A549 (cell line): Measurements from ENCODE around the gene TACC3. TPM values are rescaled to one million over a fixed set of nuclear protein-coding genes. Genes with fewer than 3 reads are reported as not detected.

Source experiments
- ATAC-seq, 2 experiments: fragments of 200-7000 bp in 1 of 2; fragments of >200 bp in 1 of 2; cut with Nextera tagmentation in 1 of 2; cut with Tn5 transposase in 1 of 2; 3 replicates each; pipeline versions ENCODE4 v1.8.0 to v1.9.1; 2018 to 2020; ENCODE audit warnings: mild to moderate bottlenecking in 1 of 2, moderate library complexity in 1 of 2
- CTCF ChIA-PET: fragments of 300-600 bp; sonication (Branson Sonifier 250); formaldehyde crosslinking; extraction: SDS; loops from one replicate; lab custom pipeline; 2021; ENCODE audit warnings: antibody characterized with exemption, inconsistent platforms; lab: Yijun Ruan, JAX
- POLR2A ChIA-PET: fragments of 350-600 bp; formaldehyde crosslinking; extraction: SDS; loops from one replicate; lab custom pipeline; 2021; ENCODE audit warnings: antibody characterized with exemption, inconsistent platforms; lab: Yijun Ruan, JAX
- DNase-seq, 2 experiments: peaks; one replicate each; pipeline versions ENCODE4 v3.0.0 to v3.0.0-alpha.2; 2011 to 2016; ENCODE audit warnings: low read depth in 1 of 2, low spot score in 1 of 2
- FAIRE-seq: peaks from 2 replicates; lab custom pipeline; 2011; peaks lifted over from hg19 to GRCh38; lab: Jason Lieb, UNC
- H3K27ac ChIP-seq, 2 experiments: fragments of >200 bp; sonication (Bioruptor Twin); formaldehyde crosslinking; 3 replicates each; pipeline ENCODE4 v1.5.1; 2016 to 2017
- H3K4me1 ChIP-seq: fragments of >200 bp; sonication (Bioruptor Twin); formaldehyde crosslinking; 3 replicates; pipeline ENCODE4 v1.6.1; 2016
- H3K4me2 ChIP-seq: fragments of >200 bp; sonication (Bioruptor Twin); formaldehyde crosslinking; 3 replicates; pipeline ENCODE4 v1.6.1; 2016
- H3K4me3 ChIP-seq: fragments of >200 bp; sonication (Bioruptor Twin); formaldehyde crosslinking; 3 replicates; pipeline ENCODE4 v1.5.1; 2016
- H3K9me3 ChIP-seq: fragments of >200 bp; sonication (Bioruptor Twin); formaldehyde crosslinking; 3 replicates; pipeline ENCODE4 v1.6.1; 2016
- CHD2 ChIP-seq: fragments of 150-350 bp; IDR thresholded peaks from 2 replicates; pipeline ENCODE4 v1.6.1; 2014; ENCODE audit warnings: low read length; ENCODE audit not compliant: partially characterized antibody
- CTCF ChIP-seq: fragments of >200 bp; sonication (Bioruptor Twin); formaldehyde crosslinking; IDR thresholded peaks from 3 replicates; pipeline ENCODE4 v1.5.1; 2016
- E2F6 ChIP-seq: IDR thresholded peaks from 2 replicates; pipeline ENCODE4 v1.6.1; 2012; ENCODE audit warnings: low read depth, borderline replicate concordance
- EHF ChIP-seq: fragments of 250-450 bp; sonication (Bioruptor Pico); IDR thresholded peaks from 2 replicates; pipeline ENCODE4 v1.5.0; 2020; ENCODE audit warnings: mild to moderate bottlenecking
- EHMT2 ChIP-seq: fragments of 200-600 bp; sonication (generic); IDR thresholded peaks from 2 replicates; pipeline ENCODE4 v1.6.1; 2016; ENCODE audit warnings: antibody characterized with exemption, low read depth, mild to moderate bottlenecking, moderate library complexity
- ELK1 ChIP-seq: fragments of 150-350 bp; IDR thresholded peaks from 2 replicates; pipeline ENCODE4 v1.6.1; 2014; ENCODE audit warnings: low read depth, mild to moderate bottlenecking, low read length
- EP300 ChIP-seq, 2 experiments: fragments of >200 bp; sonication (Bioruptor Twin); formaldehyde crosslinking; IDR thresholded peaks; 2 replicates in 1 of 2; 3 replicates in 1 of 2; pipeline ENCODE4 v1.6.1; 2016 to 2017
- ESRRA ChIP-seq: fragments of 150-350 bp; IDR thresholded peaks from 2 replicates; pipeline ENCODE4 v1.6.1; 2014; ENCODE audit warnings: mild to moderate bottlenecking, low read length, borderline replicate concordance
- FOSB ChIP-seq: fragments of 250-450 bp; sonication (Bioruptor Pico); IDR thresholded peaks from 2 replicates; pipeline ENCODE4 v1.5.0; 2020; ENCODE audit warnings: mild to moderate bottlenecking, moderate library complexity
- FOSL2 ChIP-seq, 2 experiments: fragments of 450-650 bp in 1 of 2; fragments of >200 bp in 1 of 2; sonication (Bioruptor Twin) in 1 of 2; formaldehyde crosslinking; IDR thresholded peaks; 2 replicates each; pipeline versions ENCODE4 v1.5.0 to v1.6.1; 2016 to 2020; ENCODE audit warnings: mild to moderate bottlenecking in 1 of 2, moderate library complexity in 1 of 2
- FOXS1 ChIP-seq: fragments of 250-450 bp; sonication (Bioruptor Pico); IDR thresholded peaks from 2 replicates; pipeline ENCODE4 v1.5.0; 2020; ENCODE audit warnings: mild to moderate bottlenecking, moderate library complexity
- HEYL ChIP-seq: fragments of 250-450 bp; sonication (Bioruptor Pico); IDR thresholded peaks from 2 replicates; pipeline ENCODE4 v1.8.0; 2021; ENCODE audit warnings: mild to moderate bottlenecking, moderate library complexity
- HOXA7 ChIP-seq: fragments of 250-450 bp; sonication (Bioruptor Pico); IDR thresholded peaks from 2 replicates; pipeline ENCODE4 v1.5.0; 2020; ENCODE audit warnings: mild to moderate bottlenecking, moderate library complexity
- JUN ChIP-seq, 2 experiments: fragments of >200 bp; sonication (Bioruptor Twin); formaldehyde crosslinking; IDR thresholded peaks; 2 replicates in 1 of 2; 3 replicates in 1 of 2; pipeline ENCODE4 v1.6.1; 2016 to 2017
- MYC ChIP-seq: IDR thresholded peaks from 2 replicates; pipeline ENCODE4 v1.6.1; 2012; ENCODE audit warnings: mild to moderate bottlenecking, inconsistent platforms, low read length, improper control_type of control experiment, borderline replicate concordance
- NFE2L2 ChIP-seq: fragments of 150-350 bp; conservative IDR thresholded peaks from 2 replicates; pipeline ENCODE4 v1.6.1; 2014; ENCODE audit warnings: low read length
- NR3C1 ChIP-seq: fragments of >200 bp; sonication (Bioruptor Twin); formaldehyde crosslinking; IDR thresholded peaks from 3 replicates; pipeline ENCODE4 v1.6.1; 2017
- RARB ChIP-seq: fragments of 250-450 bp; sonication (Bioruptor Pico); IDR thresholded peaks from 2 replicates; pipeline ENCODE4 v1.8.0; 2021; ENCODE audit warnings: mild to moderate bottlenecking, moderate library complexity
- RCOR1 ChIP-seq: fragments of 150-350 bp; IDR thresholded peaks from 2 replicates; pipeline ENCODE4 v1.6.1; 2014; ENCODE audit warnings: antibody characterized with exemption, low read length, low read depth
- REST ChIP-seq: fragments of 200-600 bp; sonication (generic); IDR thresholded peaks from 2 replicates; pipeline ENCODE4 v1.6.1; 2016; ENCODE audit warnings: antibody characterized with exemption, mild to moderate bottlenecking, moderate library complexity
- SMC3 ChIP-seq: fragments of >200 bp; sonication (Bioruptor Twin); formaldehyde crosslinking; IDR thresholded peaks from 3 replicates; pipeline ENCODE4 v1.6.1; 2018; ENCODE audit warnings: inconsistent platforms
- TFCP2L1 ChIP-seq: fragments of 250-450 bp; sonication (Bioruptor Pico); IDR thresholded peaks from 2 replicates; pipeline ENCODE4 v1.5.0; 2021; ENCODE audit warnings: mild to moderate bottlenecking
- WGBS: methylation state at CpG from one replicate; pipeline ENCODE4 v1.1.6; 2017; ENCODE audit errors: missing lambda C conversion rate; 5-methylcytosine and 5-hydroxymethylcytosine counted together
- polyA plus RNA-seq, 4 experiments: library from polyadenylated mRNA; depleted of rRNA in 3 of 4; stranded (reverse); fragments of >200 nt; fragmentation: RNase III in 1 of 4; extraction: RNeasy Plus Mini Kit Qiagen cat#74134 plus additional on column Dnase treatment in 1 of 4; gene quantifications; 2 replicates in 3 of 4; 3 replicates in 1 of 4; pipeline ENCODE4 v1.2.3, GENCODE V29; 2011 to 2017
- TF ChIP-seq, protein P1 (sequence below): IDR thresholded peaks from 2 replicates; pipeline ENCODE4 v1.6.1; 2012

The TACC3 gene
- polyA plus RNA-seq, 2 of the 4 experiments (the other 2 are of a cell fraction): 25.9 to 70.6 TPM

- no peaks in the 10 kb centered on the region for H3K9me3 ChIP-seq
- TF ChIP-seq JUN (IDR thresholded peaks at IDR 0.05) (no peak), CHD2 (no peak), REST (no peak), FOXS1 (CRISPR knock-in tag) (no peak), RCOR1 (no peak), EHF (CRISPR knock-in tag) (no peak), MYC (no peak), HEYL (no peak), EHMT2 (no peak), ELK1 (no peak)
- TF ChIP-seq, protein P1, sequence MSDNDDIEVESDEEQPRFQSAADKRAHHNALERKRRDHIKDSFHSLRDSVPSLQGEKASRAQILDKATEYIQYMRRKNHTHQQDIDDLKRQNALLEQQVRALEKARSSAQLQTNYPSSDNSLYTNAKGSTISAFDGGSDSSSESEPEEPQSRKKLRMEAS: no peak
- TF ChIP-seq, all 56 proteins: peak for 0
- DNase-seq (no peak), ATAC-seq (no peak), FAIRE-seq (no peak)
- Histone ChIP-seq H3K27ac (no peak overlapping the region), H3K4me1 (no peaks in the 10 kb centered on the region), H3K4me2 (no peak overlapping the region), H3K4me3 (no peak overlapping the region)
- CTCF ChIA-PET: interaction anchor here (1.5 to 10.3 kb wide), 2 partner anchors 11 to 38 kb away, joined by 5 to 108 read pairs; no protein-coding TSS in a partner anchor
- POLR2A ChIA-PET: interaction anchor here (1.1 kb wide), 1 partner anchor 22 kb away, joined by 4 read pairs; the partner anchor contains the start of gene SLBP
- WGBS: 86% methylated on average over 3 of the region's 3 CpGs
Observed at GRCh38 chr4:1690698-1691097, 30.6 kb upstream of the TACC3 start.

DNA sequence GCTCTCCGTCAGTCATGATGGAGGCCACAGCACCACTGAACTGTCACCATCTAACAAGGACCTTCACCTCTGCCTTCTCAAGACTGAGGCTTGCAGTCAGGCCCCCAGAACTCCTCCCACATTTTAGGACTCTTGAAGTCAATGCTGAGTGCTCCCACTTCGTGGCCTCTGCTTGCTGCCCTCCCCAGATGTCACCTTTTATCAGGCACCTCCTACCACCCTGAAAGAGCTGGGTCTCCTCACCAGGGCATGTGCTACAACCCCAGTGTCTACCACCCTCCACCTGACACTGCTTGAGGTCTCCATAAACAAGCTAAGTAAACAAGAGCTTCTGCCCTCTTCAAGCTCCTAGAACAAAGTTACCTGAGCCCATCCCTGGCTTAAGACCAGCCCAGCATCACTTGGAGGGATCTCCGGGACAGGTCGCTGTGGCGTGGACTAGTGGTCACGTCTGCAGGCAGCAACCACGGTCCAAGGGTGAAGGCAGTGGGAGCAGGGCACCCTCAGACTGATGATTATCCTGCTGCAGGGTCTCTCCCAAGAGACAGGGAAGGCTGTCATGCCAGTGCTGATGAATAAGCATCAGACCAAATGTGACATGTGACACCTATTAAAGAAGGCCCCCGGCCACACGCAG lies 29.5 kb upstream of the TACC3 start:
- Histone ChIP-seq H3K4me3 (no peak overlapping the region), H3K9me3 (no peaks in the 10 kb centered on the region), H3K4me1 (no peaks in the 10 kb centered on the region), H3K4me2 (no peak overlapping the region), H3K27ac (no peak overlapping the region)
- ChIA-PET POLR2A (interaction anchor here (1.1 kb wide), 1 partner anchor 21 kb away, joined by 4 read pairs; the partner anchor contains the start of gene SLBP), CTCF (interaction anchor here (0.9 to 10.3 kb wide), 6 partner anchors 10 to 118 kb away, joined by 4 to 108 read pairs (median 5); no protein-coding TSS in a partner anchor)
- WGBS: 78% methylated on average over 7 of the region's 9 CpGs
- no peak for TF ChIP-seq RARB (CRISPR knock-in tag)
- TF ChIP-seq ESRRA: no peak
- no peak for TF ChIP-seq EP300 (IDR thresholded peaks at IDR 0.05)
- TF ChIP-seq NR3C1: no peak
- no peak for TF ChIP-seq HOXA7 (CRISPR knock-in tag)
- no peak for TF ChIP-seq E2F6
- TF ChIP-seq FOSL2 (IDR thresholded peaks at IDR 0.05): no peak
- no peak for TF ChIP-seq FOSL2 (CRISPR knock-in tag; IDR thresholded peaks at IDR 0.05)
- no peak for TF ChIP-seq FOSB (CRISPR knock-in tag)
- TF ChIP-seq NFE2L2: no peak
- no peak for TF ChIP-seq SMC3
- no peak for TF ChIP-seq CTCF
- no peak for TF ChIP-seq ELK1
- TF ChIP-seq MYC: no peak
- no peak for TF ChIP-seq TFCP2L1 (CRISPR knock-in tag)
- no peak for ATAC-seq
- FAIRE-seq: no peak
- DNase-seq: no peak
